H1 (cell line): ENCODE measurements around the gene AGXT2. TPM values are rescaled to one million over a fixed set of nuclear protein-coding genes. Genes with fewer than 3 reads are reported as not detected.

Experiments
- CTCF ChIA-PET: fragments of 300-600 bp; sonication (Branson Sonifier 250); formaldehyde crosslinking; loops from one replicate; lab custom pipeline; 2021; ENCODE audit not compliant: partially characterized antibody; lab: Charles Lee
- POLR2A ChIA-PET: fragments of 300-600 bp; sonication (Branson Sonifier 250); formaldehyde crosslinking; loops from one replicate; lab custom pipeline; 2021; ENCODE audit warnings: inconsistent platforms; ENCODE audit not compliant: partially characterized antibody; lab: Charles Lee
- DNase-seq, 2 experiments: peaks; one replicate each; pipeline versions ENCODE4 v3.0.0 to v3.0.0-alpha.2; 2010 to 2022; ENCODE audit warnings: low spot score in 2 of 2, low read depth in 1 of 2, mixed read lengths in 1 of 2
- FAIRE-seq: peaks from 2 replicates; lab custom pipeline; 2011; peaks lifted over from hg19 to GRCh38; lab: Jason Lieb, UNC
- H2AFZ ChIP-seq: 2 replicates; pipeline ENCODE4 v1.8.1; 2012; ENCODE audit warnings: low read length, inconsistent platforms
- H2AK5ac ChIP-seq: 2 replicates; pipeline ENCODE4 v1.6.1; 2013; ENCODE audit warnings: low read depth, low read length
- H2BK120ac ChIP-seq: replicated peaks from 2 replicates; pipeline ENCODE3; 2013; ENCODE audit warnings: low read depth, low read length, inconsistent platforms
- H2BK12ac ChIP-seq: 2 replicates; pipeline ENCODE4 v1.6.1; 2013; ENCODE audit warnings: low read depth, low read length
- H2BK15ac ChIP-seq: 2 replicates; pipeline ENCODE4 v1.6.1; 2013; ENCODE audit warnings: low read length
- H2BK20ac ChIP-seq: 2 replicates; pipeline ENCODE4 v1.6.1; 2013; ENCODE audit warnings: low read length
- H2BK5ac ChIP-seq: 2 replicates; pipeline ENCODE4 v1.6.1; 2013; ENCODE audit warnings: low read depth, low read length
- H3K14ac ChIP-seq: 2 replicates; pipeline ENCODE4 v1.6.1; 2013; ENCODE audit warnings: inconsistent platforms; ENCODE audit not compliant: insufficient read length
- H3K18ac ChIP-seq: 2 replicates; pipeline ENCODE4 v1.6.1; 2013; ENCODE audit warnings: low read length; ENCODE audit errors: extremely low read depth
- H3K23ac ChIP-seq: 2 replicates; pipeline ENCODE4 v1.6.1; 2013; ENCODE audit warnings: inconsistent platforms; ENCODE audit not compliant: insufficient read length
- H3K23me2 ChIP-seq: 2 replicates; pipeline ENCODE4 v1.6.1; 2013; ENCODE audit warnings: low read depth, low read length
- H3K27ac ChIP-seq: 2 replicates; pipeline ENCODE4 v1.6.1; 2011; ENCODE audit warnings: low read depth, low read length, inconsistent platforms
- H3K27me3 ChIP-seq, 4 experiments: replicated peaks in 1 of 4; 1 replicate in 1 of 4; 2 replicates in 3 of 4; pipeline versions ENCODE4 v1.6.1 to v1.8.1; 2011 to 2013; ENCODE audit warnings: low read length in 3 of 4, mild to moderate bottlenecking in 3 of 4, inconsistent platforms in 2 of 4, mixed read lengths in 2 of 4, moderate library complexity in 1 of 4; ENCODE audit not compliant: control insufficient read depth in 3 of 4, insufficient read depth in 3 of 4; ENCODE audit errors: extremely low read depth in 1 of 4
- H3K36me3 ChIP-seq, 4 experiments: 2 replicates each; pipeline versions ENCODE4 v1.6.1 to v1.8.1; 2011 to 2013; ENCODE audit warnings: mild to moderate bottlenecking in 4 of 4, low read length in 3 of 4, moderate library complexity in 2 of 4, control low read depth in 1 of 4, inconsistent platforms in 1 of 4; ENCODE audit not compliant: insufficient read depth in 4 of 4, control insufficient read depth in 2 of 4
- H3K4ac ChIP-seq: replicated peaks from 2 replicates; pipeline ENCODE3; 2013; ENCODE audit warnings: low read length, low read depth, mixed read lengths, inconsistent platforms; ENCODE audit not compliant: insufficient read length
- H3K4me1 ChIP-seq, 4 experiments: replicated peaks in 1 of 4; 1 replicate in 1 of 4; 2 replicates in 3 of 4; pipeline versions ENCODE4 v1.6.1 to v1.8.1; 2011 to 2013; ENCODE audit warnings: low read length in 3 of 4, inconsistent platforms in 2 of 4, mixed read lengths in 1 of 4; ENCODE audit not compliant: insufficient read depth in 4 of 4, control insufficient read depth in 3 of 4
- H3K4me2 ChIP-seq, 2 experiments: 2 replicates each; pipeline versions ENCODE4 v1.6.1 to v1.8.1; 2011 to 2013; ENCODE audit warnings: low read depth in 2 of 2, low read length in 2 of 2, control low read depth in 1 of 2, inconsistent platforms in 1 of 2, mild to moderate bottlenecking in 1 of 2; ENCODE audit not compliant: insufficient read depth in 1 of 2
- H3K4me3 ChIP-seq, 4 experiments: fragments of 200-600, 300-600 bp in 1 of 4; sonication (generic), shearing (Covaris generic), sonication (Bioruptor Twin) in 1 of 4; 2 replicates each; pipeline versions ENCODE4 v1.5.1 to v1.8.1; 2011 to 2016; ENCODE audit warnings: low read length in 4 of 4, low read depth in 3 of 4, control low read depth in 2 of 4, inconsistent platforms in 2 of 4, mild to moderate bottlenecking in 2 of 4, mixed read lengths in 1 of 4, moderate library complexity in 1 of 4; ENCODE audit not compliant: insufficient read depth in 2 of 4; ENCODE audit errors: extremely low read depth in 1 of 4
- H3K56ac ChIP-seq: replicated peaks from 2 replicates; pipeline ENCODE3; 2013; ENCODE audit warnings: low read depth, mild to moderate bottlenecking, mixed read lengths, low read length, inconsistent platforms; ENCODE audit not compliant: insufficient read length
- H3K79me1 ChIP-seq: 2 replicates; pipeline ENCODE4 v1.6.1; 2013; ENCODE audit warnings: low read depth, low read length, control low read depth
- H3K79me2 ChIP-seq, 2 experiments: 2 replicates each; pipeline versions ENCODE4 v1.6.1 to v1.8.1; 2012 to 2013; ENCODE audit warnings: low read length in 2 of 2, mild to moderate bottlenecking in 2 of 2, inconsistent platforms in 1 of 2; ENCODE audit not compliant: insufficient read depth in 2 of 2, control insufficient read depth in 1 of 2
- H3K9ac ChIP-seq, 4 experiments: replicated peaks in 1 of 4; 1 replicate in 1 of 4; 2 replicates in 3 of 4; pipeline versions ENCODE4 v1.6.1 to v1.8.1; 2011 to 2013; ENCODE audit warnings: low read depth in 3 of 4, low read length in 3 of 4, control low read depth in 2 of 4, mild to moderate bottlenecking in 2 of 4, moderate library complexity in 2 of 4, inconsistent platforms in 1 of 4; ENCODE audit errors: extremely low read depth in 1 of 4
- H3K9me3 ChIP-seq, 2 experiments: 2 replicates each; pipeline versions ENCODE4 v1.6.1 to v1.8.1; 2012 to 2013; ENCODE audit warnings: mild to moderate bottlenecking in 2 of 2, moderate library complexity in 2 of 2, control low read depth in 1 of 2, inconsistent platforms in 1 of 2, low read depth in 1 of 2, low read length in 1 of 2, mixed read lengths in 1 of 2; ENCODE audit not compliant: insufficient read depth in 2 of 2
- H4K20me1 ChIP-seq, 2 experiments: replicated peaks in 1 of 2; 2 replicates each; pipeline versions ENCODE3 to v1.8.1; 2011 to 2013; ENCODE audit warnings: inconsistent platforms in 2 of 2, low read length in 2 of 2, mild to moderate bottlenecking in 1 of 2; ENCODE audit not compliant: insufficient read depth in 2 of 2, control insufficient read depth in 1 of 2
- H4K5ac ChIP-seq: 2 replicates; pipeline ENCODE4 v1.6.1; 2013; ENCODE audit warnings: low read length, low read depth, mixed read lengths, inconsistent platforms; ENCODE audit not compliant: insufficient read length
- H4K8ac ChIP-seq: 2 replicates; pipeline ENCODE4 v1.8.0; 2013; ENCODE audit warnings: mild to moderate bottlenecking, moderate library complexity, low read length, inconsistent platforms; ENCODE audit not compliant: insufficient read depth; ENCODE audit errors: extremely low read depth
- H4K91ac ChIP-seq: replicated peaks from 2 replicates; pipeline ENCODE3; 2013; ENCODE audit warnings: low read length, mixed read lengths, inconsistent platforms; ENCODE audit not compliant: insufficient read length
- WGBS, 2 experiments: shearing (Covaris generic) in 1 of 2; methylation state at CpG; one replicate each; pipeline versions ENCODE4 v1.1.6 to v1.1.7; 2013 to 2015; ENCODE audit warnings: low lambda C conversion rate in 2 of 2, mixed read lengths in 2 of 2, inconsistent platforms in 1 of 2, low coverage in 1 of 2, missing lambda C conversion rate in 1 of 2; ENCODE audit not compliant: insufficient replicate concordance in 2 of 2, insufficient coverage in 1 of 2, insufficient read length in 1 of 2; ENCODE audit errors: extremely low coverage in 1 of 2, missing lambda C conversion rate in 1 of 2; 5-methylcytosine and 5-hydroxymethylcytosine counted together
- polyA plus RNA-seq, 7 experiments: library from polyadenylated mRNA; depleted of rRNA in 3 of 7; stranded (reverse) in 5 of 7; unstranded in 2 of 7; fragments of >200 nt in 5 of 7; fragments of 200-250 nt in 2 of 7; gene quantifications; 1 replicate in 5 of 7; 2 replicates in 1 of 7; 4 replicates in 1 of 7; pipeline versions ENCODE4 v1.2.1 to v1.2.3, GENCODE V29; 2011 to 2013; ENCODE audit warnings: missing spikeins in 2 of 7, mixed read lengths in 2 of 7
- total RNA-seq: library from RNA; stranded (reverse); fragmentation: NEBNext Ultra II Directional; extraction: Animal tissue kit (Norgen Biotek cat#: 25700); gene quantifications from 2 replicates; pipeline ENCODE4 v1.2.1, GENCODE V29; 2021

AGXT2 gene
- total and polyA plus RNA-seq, 2 of the 8 experiments (the other 6 are each of a cell fraction or from before 2014, with no cell fraction given), result not detected

DNA sequence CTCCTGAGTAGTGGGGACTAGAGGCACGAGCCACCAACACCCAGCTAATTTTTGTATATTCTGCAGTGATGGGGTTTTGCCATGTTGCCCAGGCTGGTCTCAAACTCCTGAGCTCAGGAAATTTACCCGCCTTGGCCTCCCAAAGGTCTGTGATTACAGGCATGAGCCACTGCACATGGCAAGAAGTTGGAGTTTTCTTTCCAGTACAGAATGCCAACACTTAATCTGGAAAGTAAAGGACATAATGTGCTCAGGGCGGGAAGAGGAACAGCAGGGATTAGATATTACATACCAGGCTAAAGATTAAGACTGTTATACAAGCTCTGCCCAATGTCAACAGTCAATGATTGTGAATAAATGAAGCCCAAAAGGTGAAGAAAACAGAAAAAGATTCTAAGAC lies 47.2 kb upstream of the AGXT2 start:
- no peak overlapping the region for H2BK20ac ChIP-seq
- H3K18ac ChIP-seq, result no peak overlapping the region
- H3K4me1 ChIP-seq, result peaks cover 0 to 3% (median 0%) of the 10 kb centered on the region in 4 experiments; a peak in 1 of 7 replicates
- H3K27me3 ChIP-seq, result no peaks in the 10 kb centered on the region
- no peak overlapping the region for H2BK12ac ChIP-seq
- H2AK5ac ChIP-seq, result no peak overlapping the region
- no peak overlapping the region for H2BK15ac ChIP-seq
- H3K27ac ChIP-seq, result no peak overlapping the region
- H2AFZ ChIP-seq, result no peak overlapping the region
- H3K14ac ChIP-seq, result no peak overlapping the region
- FAIRE-seq, result no peak
- H3K79me2 ChIP-seq, result no peaks in the 10 kb centered on the region
- DNase-seq, result no peak
- CTCF ChIA-PET, result interaction anchor here (1.0 to 1.6 kb wide), 2 partner anchors 88 to 103 kb away, joined by 3 read pairs; no protein-coding TSS in a partner anchor
- no peak overlapping the region for H4K8ac ChIP-seq
- H4K91ac ChIP-seq, result no peak overlapping the region
- no peaks in the 10 kb centered on the region for H3K79me1 ChIP-seq
- H3K4ac ChIP-seq, result no peak overlapping the region
- H2BK5ac ChIP-seq, result no peak overlapping the region
- no peaks in the 10 kb centered on the region for H4K20me1 ChIP-seq
- no peak overlapping the region for H3K4me2 ChIP-seq
- no peaks in the 10 kb centered on the region for H3K36me3 ChIP-seq
- H3K23me2 ChIP-seq, result no peaks in the 10 kb centered on the region
- no peak overlapping the region for H2BK120ac ChIP-seq
- 95% methylated on average over 3 of the region's 3 CpGs; no CpG with 5 or more reads in 1 of the 2 experiments for WGBS, 2 experiments
- no peak overlapping the region for H3K23ac ChIP-seq
- no peak overlapping the region for H3K56ac ChIP-seq
- POLR2A ChIA-PET, result no interaction called here
- H3K4me3 ChIP-seq, result no peak overlapping the region
- H3K9me3 ChIP-seq, result no peaks in the 10 kb centered on the region
- no peak overlapping the region for H3K9ac ChIP-seq
- no peak overlapping the region for H4K5ac ChIP-seq
